Stomach (tissue), 4 donors: ENCODE data around the gene AUTS2.

Source experiments
- CTCF ChIP-seq, 7 experiments: fragments of 450-650 bp in 4 of 7; fragments of 200-600 bp in 3 of 7; sonication (generic) in 3 of 7; IDR thresholded peaks; one replicate each; pipeline ENCODE4 v1.5.1; 2016 to 2019; ENCODE audit warnings: antibody characterized with exemption in 7 of 7, control low read depth in 2 of 7, mild to moderate bottlenecking in 1 of 7
- EP300 ChIP-seq: sonication (generic); formaldehyde crosslinking; IDR thresholded peaks from one replicate; pipeline ENCODE4 v1.6.1; 2017; ENCODE audit warnings: antibody characterized with exemption
- POLR2A ChIP-seq, 4 donors: fragments of 450-650 bp; IDR thresholded peaks; one replicate each; pipeline ENCODE4 v1.6.1; 2016; ENCODE audit warnings: antibody characterized with exemption in 4 of 4, control low read depth in 2 of 4, mild to moderate bottlenecking in 1 of 4, moderate library complexity in 1 of 4
- POLR2AphosphoS5 ChIP-seq, 3 donors: sonication (generic); formaldehyde crosslinking; IDR thresholded peaks; one replicate each; pipeline ENCODE4 v1.6.1; 2016; ENCODE audit warnings: antibody characterized with exemption in 3 of 3

GRCh38 chr7:70527520-70528115 lies 929.3 kb downstream of the AUTS2 start:
- TF ChIP-seq CTCF (IDR thresholded peaks at IDR 0.05) (no peak), POLR2AphosphoS5 (IDR thresholded peaks at IDR 0.05) (no peak), POLR2A (IDR thresholded peaks at IDR 0.05) (no peak), EP300 (no peak)
